Head of caudate nucleus (tissue), 42 donors: ENCODE data around the gene INTS7.

Experiments used
- DNase-seq, 42 donors: peaks; one replicate each; pipeline versions ENCODE4 v3.0.0 to v3.0.0-alpha.2; 2020 to 2021; ENCODE audit warnings: mixed read lengths in 7 of 42
- intact Hi-C: fragments of 100-400 bp; cut with DNase I; formaldehyde crosslinking; loops from one replicate; pipeline ENCODE4 v1.15.0; 2022

INTS7 gene

GRCh38 chr1:212035123-212035834 lies at the start of gene INTS7, which contains the start of gene DTL:
Gene INTS7 (minus strand): TSS chr1:212035557. CDS start chr1:212035437, 120 bp downstream.
Gene DTL (plus strand): TSS chr1:212035748. CDS start chr1:212035891, 143 bp downstream.
- DNase-seq: peak; percentile 93 to 99 (median 98)
- intact Hi-C loops: loop anchor here (5.0 kb wide), 1 partner anchor 353 kb away; no protein-coding TSS in a partner anchor

GRCh38 chr1:212082765-212083406 lies 47.5 kb upstream of the INTS7 start:
- no peak for DNase-seq
- intact Hi-C loops: no loop called here

GRCh38 chr1:212078826-212079225 lies 43.5 kb upstream of the INTS7 start:
- no peak for DNase-seq
- intact Hi-C loops: no loop called here

GRCh38 chr1:212077028-212077427 lies 41.7 kb upstream of the INTS7 start:
- DNase-seq: peak in 1 of 42 donors; percentile 19

GRCh38 chr1:212074856-212075255 lies 39.5 kb upstream of the INTS7 start:
- DNase-seq: no peak
- intact Hi-C loops: loop anchor here (5.0 kb wide), 1 partner anchor 212 kb away; the partner anchor contains the start of gene PPP2R5A

More at GRCh38 chr1:212077028-212077427, 41.7 kb upstream of the INTS7 start:
- intact Hi-C loops: no loop called here

- intact Hi-C loops: loop anchor here (5.0 kb wide), 1 partner anchor 213 kb away; the partner anchor contains the start of gene PPP2R5A
- DNase-seq: no peak
These were observed 39.0 kb upstream of the INTS7 start for GRCh38 chr1:212074313-212074712.

- no peak for DNase-seq
- intact Hi-C loops: loop anchor here (5.0 kb wide), 1 partner anchor 214 kb away; the partner anchor contains the start of gene PPP2R5A
These were observed 38.1 kb upstream of the INTS7 start for GRCh38 chr1:212073490-212073889.

- intact Hi-C loops: loop anchor here (5.0 kb wide), 1 partner anchor 215 kb away; the partner anchor contains the start of gene PPP2R5A
- no peak for DNase-seq
These were observed 36.7 kb upstream of the INTS7 start for GRCh38 chr1:212072047-212072446.

GRCh38 chr1:212070720-212071302 lies 35.5 kb upstream of the INTS7 start:
- intact Hi-C loops: loop anchor here (5.0 kb wide), 1 partner anchor 216 kb away; the partner anchor contains the start of gene PPP2R5A
- DNase-seq: peak in 4 of 42 donors; percentile 11 to 45 (median 18)

- intact Hi-C loops: no loop called here
- DNase-seq: no peak
These were observed 32.4 kb upstream of the INTS7 start for GRCh38 chr1:212067787-212068186.

GRCh38 chr1:212062832-212063438 lies 27.6 kb upstream of the INTS7 start:
- DNase-seq: peak in 3 of 42 donors; percentile 8 to 26 (median 14)
- intact Hi-C loops: loop anchor here (5.0 kb wide), 2 partner anchors 304 to 394 kb away; no protein-coding TSS in a partner anchor

GRCh38 chr1:212060632-212061472 lies 25.5 kb upstream of the INTS7 start:
- intact Hi-C loops: loop anchor here (5.0 kb wide), 2 partner anchors 306 to 396 kb away; no protein-coding TSS in a partner anchor
- no peak for DNase-seq

- intact Hi-C loops: no loop called here
- no peak for DNase-seq
These were observed 20.0 kb upstream of the INTS7 start for GRCh38 chr1:212055333-212055732.

GRCh38 chr1:212053993-212054392 lies 18.6 kb upstream of the INTS7 start:
- intact Hi-C loops: no loop called here
- DNase-seq: no peak

- DNase-seq: no peak
- intact Hi-C loops: no loop called here
These were observed 10.6 kb upstream of the INTS7 start for GRCh38 chr1:212045981-212046380.

- intact Hi-C loops: no loop called here
- DNase-seq: no peak
These were observed 9.5 kb upstream of the INTS7 start for GRCh38 chr1:212044851-212045250.

GRCh38 chr1:212042436-212042835 lies 7.1 kb upstream of the INTS7 start:
- intact Hi-C loops: no loop called here
- no peak for DNase-seq
